Measurements from ENCODE around the gene CLCN3. TPM values are rescaled to one million over a fixed set of nuclear protein-coding genes. Genes with fewer than 3 reads are reported as not detected.

The CLCN3 gene
- total and polyA plus RNA-seq, 2 of the 13 experiments (the other 11 are each of a cell fraction or from before 2014, with no cell fraction given) = 13.6 to 23.7 TPM

GRCh38 chr4:169770416-169770815 is 150.0 kb downstream of the CLCN3 start:
- ChIA-PET POLR2A (no interaction called here), CTCF (ENCODE audit: low intra/inter-chr PET ratio, low total read pairs) (no interaction called here)
- Histone ChIP-seq H3K9me3 (ENCODE audit: low read length) (no peaks in the 10 kb centered on the region), H3K79me2 (ENCODE audit: insufficient read depth, low read length) (no peaks in the 10 kb centered on the region), H3K4me1 (ENCODE audit: insufficient read depth, low read length) (peaks cover 6% of the 10 kb centered on the region), H3K36me3 (replicated peaks in 1 of 2; ENCODE audit: control insufficient read depth in 1 of 2, insufficient read depth in 2 of 2, low read length in 2 of 2) (no peaks in the 10 kb centered on the region), H3K4me3 (replicated peaks in 1 of 3; ENCODE audit: insufficient read depth in 1 of 3, low read depth in 2 of 3, low read length in 3 of 3) (no peak overlapping the region), H4K20me1 (ENCODE audit: insufficient read depth, low read length) (no peaks in the 10 kb centered on the region), H3K9ac (ENCODE audit: insufficient read depth, low read depth, low read length) (no peak overlapping the region), H3K4me2 (ENCODE audit: low read depth, low read length) (no peak overlapping the region), H2AFZ (ENCODE audit: low read length) (no peak overlapping the region), H3K27ac (ENCODE audit: extremely low read length, insufficient read depth, low read length) (no peak overlapping the region), H3K27me3 (ENCODE audit: control insufficient read depth in 1 of 2, insufficient read depth in 2 of 2, low read length in 2 of 2) (no peaks in the 10 kb centered on the region; a peak in 1 of 5 replicates)
- ATAC-seq = no peak
- in situ Hi-C loops (cut with HindIII; ENCODE audit: extremely low pct_ligation_motif_present, low pct_unique_long_range_greater_than_20kb) (no loop called here), intact Hi-C loops (cut with micrococcal nuclease; ENCODE audit: unreplicated experiment) (no loop called here)
- no peak for DNase-seq (ENCODE audit: low spot score)
- no peak for FAIRE-seq
- no TSS peak for BruUV-seq (replicated peaks)
- TF ChIP-seq EHMT2 (IDR thresholded peaks at IDR 0.05; ENCODE audit: borderline replicate concordance, low read depth, low read length) = no peak
- TF ChIP-seq ZNF296 (CRISPR knock-in tag; conservative IDR thresholded peaks at IDR 0.05) = no peak
- no peak for TF ChIP-seq ATF7 (IDR thresholded peaks at IDR 0.05)
- no peak for TF ChIP-seq ATF7 (CRISPR knock-in tag; IDR thresholded peaks at IDR 0.05)
- no peak for TF ChIP-seq FOXA1 (IDR thresholded peaks at IDR 0.05)
- no peak for TF ChIP-seq FOXA1 (CRISPR knock-in tag; IDR thresholded peaks at IDR 0.05)
- no peak for TF ChIP-seq ZNF605 (CRISPR knock-in tag; IDR thresholded peaks at IDR 0.05)
- no peak for TF ChIP-seq TSC22D2 (CRISPR knock-in tag; IDR thresholded peaks at IDR 0.05; ENCODE audit: borderline replicate concordance)
- no peak for TF ChIP-seq ZNF678 (CRISPR knock-in tag; IDR thresholded peaks at IDR 0.05)
- TF ChIP-seq ZNF792 (CRISPR knock-in tag; IDR thresholded peaks at IDR 0.05) = no peak
- no peak for TF ChIP-seq ZNF224 (CRISPR knock-in tag; IDR thresholded peaks at IDR 0.05)
- no peak for TF ChIP-seq ZBTB10 (CRISPR knock-in tag; IDR thresholded peaks at IDR 0.05; ENCODE audit: borderline replicate concordance)
- TF ChIP-seq MTA1 (CRISPR knock-in tag; IDR thresholded peaks at IDR 0.05; ENCODE audit: borderline replicate concordance) = no peak
- TF ChIP-seq ATF1 (CRISPR knock-in tag; IDR thresholded peaks at IDR 0.05) = no peak
- no peak for TF ChIP-seq ZNF3 (CRISPR knock-in tag; IDR thresholded peaks at IDR 0.05)
- TF ChIP-seq PATZ1 (CRISPR knock-in tag; IDR thresholded peaks at IDR 0.05) = no peak
- TF ChIP-seq, protein P1, sequence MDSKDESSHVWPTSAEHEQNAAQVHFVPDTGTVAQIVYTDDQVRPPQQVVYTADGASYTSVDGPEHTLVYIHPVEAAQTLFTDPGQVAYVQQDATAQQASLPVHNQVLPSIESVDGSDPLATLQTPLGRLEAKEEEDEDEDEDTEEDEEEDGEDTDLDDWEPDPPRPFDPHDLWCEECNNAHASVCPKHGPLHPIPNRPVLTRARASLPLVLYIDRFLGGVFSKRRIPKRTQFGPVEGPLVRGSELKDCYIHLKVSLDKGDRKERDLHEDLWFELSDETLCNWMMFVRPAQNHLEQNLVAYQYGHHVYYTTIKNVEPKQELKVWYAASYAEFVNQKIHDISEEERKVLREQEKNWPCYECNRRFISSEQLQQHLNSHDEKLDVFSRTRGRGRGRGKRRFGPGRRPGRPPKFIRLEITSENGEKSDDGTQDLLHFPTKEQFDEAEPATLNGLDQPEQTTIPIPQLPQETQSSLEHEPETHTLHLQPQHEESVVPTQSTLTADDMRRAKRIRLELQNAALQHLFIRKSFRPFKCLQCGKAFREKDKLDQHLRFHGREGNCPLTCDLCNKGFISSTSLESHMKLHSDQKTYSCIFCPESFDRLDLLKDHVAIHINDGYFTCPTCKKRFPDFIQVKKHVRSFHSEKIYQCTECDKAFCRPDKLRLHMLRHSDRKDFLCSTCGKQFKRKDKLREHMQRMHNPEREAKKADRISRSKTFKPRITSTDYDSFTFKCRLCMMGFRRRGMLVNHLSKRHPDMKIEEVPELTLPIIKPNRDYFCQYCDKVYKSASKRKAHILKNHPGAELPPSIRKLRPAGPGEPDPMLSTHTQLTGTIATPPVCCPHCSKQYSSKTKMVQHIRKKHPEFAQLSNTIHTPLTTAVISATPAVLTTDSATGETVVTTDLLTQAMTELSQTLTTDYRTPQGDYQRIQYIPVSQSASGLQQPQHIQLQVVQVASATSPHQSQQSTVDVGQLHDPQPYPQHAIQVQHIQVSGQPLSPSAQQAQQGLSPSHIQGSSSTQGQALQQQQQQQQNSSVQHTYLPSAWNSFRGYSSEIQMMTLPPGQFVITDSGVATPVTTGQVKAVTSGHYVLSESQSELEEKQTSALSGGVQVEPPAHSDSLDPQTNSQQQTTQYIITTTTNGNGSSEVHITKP (CRISPR knock-in tag; IDR thresholded peaks at IDR 0.05; ENCODE audit: low read depth) = no peak
- TF ChIP-seq ADNP (CRISPR knock-in tag; IDR thresholded peaks at IDR 0.05) = no peak
- TF ChIP-seq ZNF354B (CRISPR knock-in tag; IDR thresholded peaks at IDR 0.05) = no peak

Measured in HepG2 (cell line).